ENCODE measurements around the gene SAMMSON. TPM values are rescaled to one million over a fixed set of nuclear protein-coding genes. Genes with fewer than 3 reads are reported as not detected.

Gene SAMMSON
- total and polyA plus RNA-seq, 9 of the 15 experiments (the other 6 are each of a cell fraction or from before 2014, with no cell fraction given), result 0.65 to 4.4 (median 1.9) TPM

GRCh38 chr3:69999140-70000027 is at the start of gene SAMMSON (continued):
- no peak for TF ChIP-seq RBM17 (IDR thresholded peaks at IDR 0.05; ENCODE audit: borderline replicate concordance, low read depth, low read length)
- peak; percentile 79 for TF ChIP-seq TAF9B (IDR thresholded peaks at IDR 0.05; ENCODE audit: partially characterized antibody)
- TF ChIP-seq EP300 (IDR thresholded peaks at IDR 0.05; ENCODE audit: low read length), result no peak
- 0 out of 2 replicates have a peak, but pooled peaks have one; percentile 20 for TF ChIP-seq LEF1 (IDR thresholded peaks at IDR 0.05)
- no peak for TF ChIP-seq NEUROD1 (IDR thresholded peaks at IDR 0.05; ENCODE audit: borderline replicate concordance, low read depth, low read length, partially characterized antibody)
- peak in 1 of 2 experiments; percentile 57; a peak in 1 of 4 replicates for TF ChIP-seq ETV6 (IDR thresholded peaks at IDR 0.05; ENCODE audit: borderline replicate concordance in 1 of 2, low read depth in 2 of 2, low read length in 1 of 2)
- TF ChIP-seq ETV6 (CRISPR knock-in tag; IDR thresholded peaks at IDR 0.05; ENCODE audit: borderline replicate concordance), result no peak
- TF ChIP-seq SPI1 (IDR thresholded peaks at IDR 0.05; ENCODE audit: borderline replicate concordance, low read depth, low read length), result peak; percentile 84
- TF ChIP-seq ZNF212 (CRISPR knock-in tag; IDR thresholded peaks at IDR 0.05), result no peak
- TF ChIP-seq ZNF551 (CRISPR knock-in tag; IDR thresholded peaks at IDR 0.05), result no peak
- no peak for TF ChIP-seq NR1H2 (CRISPR knock-in tag; IDR thresholded peaks at IDR 0.05)

GRCh38 chr3:69951616-69952015 is 47.9 kb upstream of the SAMMSON start:
- Histone ChIP-seq H3K4me2 (ENCODE audit: insufficient read depth, low read length) (no peak overlapping the region), H3K36me3 (ENCODE audit: control insufficient read depth, insufficient read depth, low read length) (peaks cover 16% of the 10 kb centered on the region; the same call in 1 of the 3 replicates), H3K27ac (ENCODE audit: extremely low read depth, low read depth, low read length) (no peak overlapping the region), H3K9ac (ENCODE audit: insufficient read depth in 1 of 2, low read depth in 2 of 2, low read length in 2 of 2) (no peak overlapping the region), H3K4me3 (no peak overlapping the region), H3K4me1 (replicated peaks in 1 of 2; ENCODE audit: control insufficient read depth in 2 of 2, insufficient read depth in 2 of 2, low read length in 2 of 2) (no peaks in the 10 kb centered on the region), H2AFZ (ENCODE audit: low read depth, low read length) (no peak overlapping the region), H3K79me2 (ENCODE audit: control insufficient read depth, insufficient read depth, low read length) (no peaks in the 10 kb centered on the region), H3K9me1 (ENCODE audit: control insufficient read depth, insufficient read depth, low read length) (no peaks in the 10 kb centered on the region), H3K27me3 (ENCODE audit: control insufficient read depth in 2 of 2, insufficient read depth in 2 of 2, low read length in 2 of 2) (no peaks in the 10 kb centered on the region), H4K20me1 (replicated peaks; ENCODE audit: control insufficient read depth, insufficient read depth, low read length) (no peaks in the 10 kb centered on the region), H3K9me3 (replicated peaks; ENCODE audit: control insufficient read depth, insufficient read depth, low read depth, low read length) (no peaks in the 10 kb centered on the region)
- 67% methylated on average over 3 of the region's 3 CpGs for WGBS (ENCODE audit: insufficient coverage, low coverage, missing lambda C conversion rate)
- intact Hi-C loops (cut with micrococcal nuclease), result no loop called here
- DNase-seq (ENCODE audit: extremely low read depth in 1 of 4, low spot score in 3 of 4) (no peak), ATAC-seq (no peak), FAIRE-seq (no peak)
- in situ Hi-C loops (cut with MboI), result no loop called here
- ChIA-PET CTCF (ENCODE audit: low intra/inter-chr PET ratio) (no interaction called here), POLR2A (no interaction called here)
- no peak for TF ChIP-seq HNRNPUL1 (IDR thresholded peaks at IDR 0.05; ENCODE audit: low read length)
- TF ChIP-seq STAG1 (CRISPR knock-in tag; IDR thresholded peaks at IDR 0.05; ENCODE audit: borderline replicate concordance), result no peak
- no peak for TF ChIP-seq TEAD1 (CRISPR knock-in tag; IDR thresholded peaks at IDR 0.05)
- TF ChIP-seq ZNF444 (CRISPR knock-in tag; IDR thresholded peaks at IDR 0.05), result no peak
- TF ChIP-seq SAP30 (IDR thresholded peaks at IDR 0.05; ENCODE audit: borderline replicate concordance, insufficient read depth, low read depth, low read length, poor library complexity, severe bottlenecking), result no peak
- TF ChIP-seq ATF3 (IDR thresholded peaks at IDR 0.05), result no peak
- TF ChIP-seq ATF3 (CRISPR knock-in tag; conservative IDR thresholded peaks at IDR 0.05), result no peak
- TF ChIP-seq DNMT1 (IDR thresholded peaks at IDR 0.05), result no peak
- no peak for TF ChIP-seq HIVEP1 (CRISPR knock-in tag; IDR thresholded peaks at IDR 0.05)
- no peak for TF ChIP-seq MTF1 (CRISPR knock-in tag; IDR thresholded peaks at IDR 0.05; ENCODE audit: borderline replicate concordance)
- TF ChIP-seq CREM (IDR thresholded peaks at IDR 0.05; ENCODE audit: low read depth), result no peak
- no TSS peak for BruUV-seq (replicated peaks)

Measured in K562 (cell line).